Measurements from ENCODE around the gene TRIM69. TPM values are rescaled to one million over a fixed set of nuclear protein-coding genes. Genes with fewer than 3 reads are reported as not detected.
"Not testable (repeated sequence)": the region's sequence is repeated elsewhere in the genome, so short reads cannot be mapped to it uniquely, and the experiment has no call there.

The TRIM69 gene
- total RNA-seq, 1 experiment from 2014 or later, result 61.0 TPM

GRCh38 chr15:44765036-44765435, 28.7 kb downstream of the TRIM69 start:
- DNase-seq (ENCODE audit: low spot score), result no peak
- BruUV-seq (replicated peaks), result no TSS peak
- TF ChIP-seq CTCF (conservative IDR thresholded peaks at IDR 0.05; ENCODE audit: low read depth, low read length) (no peak), EZH2 (IDR thresholded peaks at IDR 0.05; ENCODE audit: borderline replicate concordance, low read depth, low read length, poor library complexity, severe bottlenecking) (no peak)
- POLR2A ChIA-PET (ENCODE audit: low non-redundant PET), result no interaction called here
- Histone ChIP-seq H3K4me1 (ENCODE audit: insufficient read depth, low read length, poor library complexity, severe bottlenecking) (no peaks in the 10 kb centered on the region), H3K27ac (ENCODE audit: low read depth, low read length, poor library complexity, severe bottlenecking) (no peak overlapping the region), H3K36me3 (ENCODE audit: insufficient read depth, low read length, poor library complexity, severe bottlenecking) (no peaks in the 10 kb centered on the region), H3K27me3 (replicated peaks; ENCODE audit: insufficient read depth, low read depth, low read length, poor library complexity) (no peaks in the 10 kb centered on the region), H3K9me3 (ENCODE audit: low read depth, low read length, poor library complexity, severe bottlenecking) (no peaks in the 10 kb centered on the region), H3K4me3 (ENCODE audit: low read depth, low read length, poor library complexity, severe bottlenecking) (no peak overlapping the region)
- intact Hi-C loops (cut with micrococcal nuclease; ENCODE audit: unreplicated experiment), result no loop called here
- CTCF ChIA-PET, result no interaction called here

- H3K36me3 ChIP-seq (ENCODE audit: insufficient read depth, low read length, poor library complexity, severe bottlenecking), result no peaks in the 10 kb centered on the region
- no peaks in the 10 kb centered on the region for H3K27me3 ChIP-seq (replicated peaks; ENCODE audit: insufficient read depth, low read depth, low read length, poor library complexity)
- peak; percentile 35 for DNase-seq (ENCODE audit: low spot score)
- intact Hi-C loops (cut with micrococcal nuclease; ENCODE audit: unreplicated experiment), result no loop called here
- BruUV-seq (replicated peaks), result no TSS peak
- CTCF ChIA-PET, result no interaction called here
- TF ChIP-seq CTCF (conservative IDR thresholded peaks at IDR 0.05; ENCODE audit: low read depth, low read length) (no peak), EZH2 (IDR thresholded peaks at IDR 0.05; ENCODE audit: borderline replicate concordance, low read depth, low read length, poor library complexity, severe bottlenecking) (no peak)
- no peak overlapping the region for H3K4me3 ChIP-seq (ENCODE audit: low read depth, low read length, poor library complexity, severe bottlenecking)
- no peaks in the 10 kb centered on the region for H3K4me1 ChIP-seq (ENCODE audit: insufficient read depth, low read length, poor library complexity, severe bottlenecking)
- POLR2A ChIA-PET (ENCODE audit: low non-redundant PET), result no interaction called here
- no peak overlapping the region for H3K27ac ChIP-seq (ENCODE audit: low read depth, low read length, poor library complexity, severe bottlenecking)
- peaks cover 6% of the 10 kb centered on the region for H3K9me3 ChIP-seq (ENCODE audit: low read depth, low read length, poor library complexity, severe bottlenecking)
These were observed 33.2 kb downstream of the TRIM69 start for GRCh38 chr15:44769521-44769920.

GRCh38 chr15:44770715-44771114, 34.4 kb downstream of the TRIM69 start:
- H3K27me3 ChIP-seq (replicated peaks; ENCODE audit: insufficient read depth, low read depth, low read length, poor library complexity); POLR2A ChIA-PET (ENCODE audit: low non-redundant PET); H3K36me3 ChIP-seq (ENCODE audit: insufficient read depth, low read length, poor library complexity, severe bottlenecking); H3K4me3 ChIP-seq (ENCODE audit: low read depth, low read length, poor library complexity, severe bottlenecking); H3K9me3 ChIP-seq (ENCODE audit: low read depth, low read length, poor library complexity, severe bottlenecking); CTCF ChIA-PET; BruUV-seq (replicated peaks); intact Hi-C loops (cut with micrococcal nuclease; ENCODE audit: unreplicated experiment); DNase-seq (ENCODE audit: low spot score); H3K27ac ChIP-seq (ENCODE audit: low read depth, low read length, poor library complexity, severe bottlenecking); H3K4me1 ChIP-seq (ENCODE audit: insufficient read depth, low read length, poor library complexity, severe bottlenecking): not testable (repeated sequence)

GRCh38 chr15:44775953-44776352, 39.6 kb downstream of the TRIM69 start:
- CTCF ChIA-PET, result interaction anchor here (0.7 kb wide), 1 partner anchor 192 kb away, joined by 4 read pairs; no protein-coding TSS in a partner anchor
- DNase-seq (ENCODE audit: low spot score), result peak; percentile 74
- H3K4me3 ChIP-seq (ENCODE audit: low read depth, low read length, poor library complexity, severe bottlenecking), result no peak overlapping the region
- intact Hi-C loops (cut with micrococcal nuclease; ENCODE audit: unreplicated experiment), result no loop called here
- H3K27ac ChIP-seq (ENCODE audit: low read depth, low read length, poor library complexity, severe bottlenecking), result no peak overlapping the region
- peaks cover 6% of the 10 kb centered on the region for H3K9me3 ChIP-seq (ENCODE audit: low read depth, low read length, poor library complexity, severe bottlenecking)
- H3K27me3 ChIP-seq (replicated peaks; ENCODE audit: insufficient read depth, low read depth, low read length, poor library complexity), result no peaks in the 10 kb centered on the region
- TF ChIP-seq CTCF (conservative IDR thresholded peaks at IDR 0.05; ENCODE audit: low read depth, low read length) (no peak), EZH2 (IDR thresholded peaks at IDR 0.05; ENCODE audit: borderline replicate concordance, low read depth, low read length, poor library complexity, severe bottlenecking) (no peak)
- POLR2A ChIA-PET (ENCODE audit: low non-redundant PET), result no interaction called here
- H3K36me3 ChIP-seq (ENCODE audit: insufficient read depth, low read length, poor library complexity, severe bottlenecking), result no peaks in the 10 kb centered on the region
- BruUV-seq (replicated peaks), result no TSS peak
- H3K4me1 ChIP-seq (ENCODE audit: insufficient read depth, low read length, poor library complexity, severe bottlenecking), result peaks cover 2% of the 10 kb centered on the region
